Muscle of leg (tissue), 11 donors: Measurements from ENCODE around the gene CLASP2. TPM values are rescaled to one million over a fixed set of nuclear protein-coding genes. Genes with fewer than 3 reads are reported as not detected.
"Not testable (repeated sequence)": the region's sequence is repeated elsewhere in the genome, so short reads cannot be mapped to it uniquely, and the experiment has no call there.

Experiments used
- DNase-seq: peaks from one replicate; pipeline ENCODE4 v3.0.0; 2013
- H3K27ac ChIP-seq: one replicate; pipeline ENCODE4 v1.5.1; 2013; ENCODE audit warnings: mild to moderate bottlenecking, low read length, control low read depth
- H3K27me3 ChIP-seq: one replicate; pipeline ENCODE4 v1.6.1; 2013; ENCODE audit warnings: low read length; ENCODE audit not compliant: control insufficient read depth, insufficient read depth
- H3K36me3 ChIP-seq: one replicate; pipeline ENCODE4 v1.6.1; 2013; ENCODE audit warnings: low read length; ENCODE audit not compliant: control insufficient read depth, insufficient read depth
- H3K4me1 ChIP-seq: one replicate; pipeline ENCODE4 v1.6.1; 2013; ENCODE audit warnings: low read length; ENCODE audit not compliant: control insufficient read depth, insufficient read depth
- H3K4me3 ChIP-seq: one replicate; pipeline ENCODE4 v1.5.1; 2013; ENCODE audit warnings: low read length, control low read depth
- H3K9me3 ChIP-seq: replicated peaks from 2 replicates; pipeline ENCODE4 v1.6.1; 2013; ENCODE audit warnings: low read depth, low read length; ENCODE audit not compliant: control insufficient read depth
- WGBS: methylation state at CpG from one replicate; pipeline ENCODE4 v1.1.5; 2013; ENCODE audit warnings: missing lambda C conversion rate; ENCODE audit not compliant: insufficient coverage; 5-methylcytosine and 5-hydroxymethylcytosine counted together
- polyA plus RNA-seq, 8 donors: library from polyadenylated mRNA; unstranded; fragments of 120-200 nt; gene quantifications; one replicate each; pipeline versions ENCODE4 v1.2.1 to v1.2.3, GENCODE V29; 2013; ENCODE audit warnings: inconsistent platforms in 1 of 8, low replicate concordance in 1 of 8; ENCODE audit not compliant: insufficient read length in 8 of 8, insufficient read depth in 1 of 8
- total RNA-seq: library from RNA; stranded (reverse); fragments of 120-200 nt; gene quantifications from one replicate; pipeline ENCODE4 v1.2.4, GENCODE V29; 2013

Gene CLASP2
- total and polyA plus RNA-seq, 9 donors: 33.5 to 68.7 (median 40.0) TPM

DNA sequence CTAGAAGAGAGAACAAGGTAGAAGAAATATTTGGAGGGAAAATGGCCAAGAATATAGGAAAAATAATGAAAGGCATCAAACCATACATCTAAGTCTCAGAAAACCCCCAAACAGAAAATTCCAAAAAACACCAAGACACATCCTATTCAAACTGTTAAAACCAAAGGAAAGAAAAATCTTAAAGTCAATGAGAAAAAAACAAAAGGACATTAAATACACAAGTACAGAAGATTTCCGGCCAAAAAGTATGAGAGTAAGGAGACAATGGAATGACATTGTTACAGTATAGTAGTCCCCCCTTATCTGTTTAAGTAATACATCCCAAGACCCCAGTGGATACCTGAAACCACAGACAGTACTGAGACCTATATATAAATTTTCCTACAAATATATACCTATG lies 18.8 kb downstream of the CLASP2 start:
- Histone ChIP-seq H3K36me3 (no peaks in the 10 kb centered on the region), H3K4me1 (no peaks in the 10 kb centered on the region), H3K9me3 (peaks cover 12% of the 10 kb centered on the region), H3K27ac (no peak overlapping the region), H3K4me3 (no peak overlapping the region), H3K27me3 (no peaks in the 10 kb centered on the region)
- WGBS: no CpG with 5 or more reads among the region's 1 CpG
- DNase-seq: no peak

GRCh38 chr3:33694944-33695343 lies 23.1 kb downstream of the CLASP2 start:
- no peak overlapping the region for H3K27ac ChIP-seq
- H3K36me3 ChIP-seq: no peaks in the 10 kb centered on the region
- H3K4me1 ChIP-seq: no peaks in the 10 kb centered on the region
- H3K27me3 ChIP-seq: no peaks in the 10 kb centered on the region
- no peak overlapping the region for H3K4me3 ChIP-seq
- no peak for DNase-seq
- no peaks in the 10 kb centered on the region for H3K9me3 ChIP-seq

- Histone ChIP-seq H3K4me3 (no peak overlapping the region), H3K4me1 (no peaks in the 10 kb centered on the region), H3K9me3 (no peaks in the 10 kb centered on the region), H3K27me3 (no peaks in the 10 kb centered on the region), H3K27ac (no peak overlapping the region), H3K36me3 (no peaks in the 10 kb centered on the region)
- no peak for DNase-seq
- WGBS: 100% methylated on average over 1 of the region's 2 CpGs
Observed at GRCh38 chr3:33690341-33690740, 27.7 kb downstream of the CLASP2 start.

GRCh38 chr3:33687406-33688010 lies 30.5 kb downstream of the CLASP2 start:
- WGBS: no CpG with 5 or more reads among the region's 1 CpG
- H3K4me3 ChIP-seq: no peak overlapping the region
- no peaks in the 10 kb centered on the region for H3K27me3 ChIP-seq
- no peaks in the 10 kb centered on the region for H3K9me3 ChIP-seq
- H3K27ac ChIP-seq: no peak overlapping the region
- H3K4me1 ChIP-seq: no peaks in the 10 kb centered on the region
- DNase-seq: no peak
- peaks cover 4% of the 10 kb centered on the region for H3K36me3 ChIP-seq

- H3K4me1 ChIP-seq: no peaks in the 10 kb centered on the region
- no peaks in the 10 kb centered on the region for H3K27me3 ChIP-seq
- no peaks in the 10 kb centered on the region for H3K9me3 ChIP-seq
- DNase-seq: no peak
- H3K36me3 ChIP-seq: peaks cover 6% of the 10 kb centered on the region
- H3K4me3 ChIP-seq: no peak overlapping the region
- no peak overlapping the region for H3K27ac ChIP-seq
Observed at GRCh38 chr3:33682770-33683169, 35.3 kb downstream of the CLASP2 start.

- H3K4me1 ChIP-seq: no peaks in the 10 kb centered on the region
- H3K27me3 ChIP-seq: no peaks in the 10 kb centered on the region
- H3K4me3 ChIP-seq: no peak overlapping the region
- no peak for DNase-seq
- 0% methylated on average over 1 of the region's 1 CpG for WGBS
- H3K36me3 ChIP-seq: peaks cover 6% of the 10 kb centered on the region
- no peaks in the 10 kb centered on the region for H3K9me3 ChIP-seq
- no peak overlapping the region for H3K27ac ChIP-seq
Observed at GRCh38 chr3:33681667-33682066, 36.4 kb downstream of the CLASP2 start.

DNA sequence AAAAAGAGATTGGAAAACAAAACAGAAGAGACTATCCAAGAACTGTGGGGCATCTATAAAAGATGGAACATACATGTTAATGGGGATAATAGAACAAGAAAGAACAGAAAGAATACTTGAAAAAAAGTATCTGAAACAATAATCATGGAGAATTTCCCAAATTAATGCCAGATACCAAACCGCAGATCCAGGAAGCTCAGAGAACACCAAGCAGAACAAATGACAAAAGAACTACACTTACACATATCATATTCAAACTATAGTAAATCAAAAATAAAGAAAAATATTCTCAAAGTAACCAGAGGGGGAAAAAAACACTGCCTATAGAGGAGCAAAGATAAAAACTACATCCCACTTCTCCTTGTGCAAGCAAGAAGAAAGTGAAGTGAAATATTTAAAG lies 40.0 kb downstream of the CLASP2 start:
- no peaks in the 10 kb centered on the region for H3K4me1 ChIP-seq
- no peak overlapping the region for H3K4me3 ChIP-seq
- DNase-seq: no peak
- H3K9me3 ChIP-seq: no peaks in the 10 kb centered on the region
- no peak overlapping the region for H3K27ac ChIP-seq
- no peaks in the 10 kb centered on the region for H3K27me3 ChIP-seq
- WGBS: no CpG with 5 or more reads among the region's 1 CpG
- peaks cover 2% of the 10 kb centered on the region for H3K36me3 ChIP-seq

GRCh38 chr3:33673436-33673835 lies 44.6 kb downstream of the CLASP2 start:
- H3K4me1 ChIP-seq, H3K4me3 ChIP-seq, H3K36me3 ChIP-seq, DNase-seq, H3K27ac ChIP-seq, H3K9me3 ChIP-seq, H3K27me3 ChIP-seq: not testable (repeated sequence)
- WGBS: no CpG with 5 or more reads among the region's 3 CpGs

- Histone ChIP-seq H3K27me3 (no peaks in the 10 kb centered on the region), H3K9me3 (no peaks in the 10 kb centered on the region), H3K4me3 (no peak overlapping the region), H3K4me1 (no peaks in the 10 kb centered on the region), H3K27ac (no peak overlapping the region), H3K36me3 (no peaks in the 10 kb centered on the region)
- 100% methylated on average over 1 of the region's 5 CpGs for whole genome bisulfite sequencing
- no peak for DNase-seq
Observed at GRCh38 chr3:33668618-33669017, 49.4 kb downstream of the CLASP2 start.

- no peaks in the 10 kb centered on the region for H3K9me3 ChIP-seq
- 80% methylated on average over 2 of the region's 2 CpGs for WGBS
- H3K36me3 ChIP-seq: no peaks in the 10 kb centered on the region
- H3K27ac ChIP-seq: no peak overlapping the region
- no peaks in the 10 kb centered on the region for H3K27me3 ChIP-seq
- DNase-seq: no peak
- no peak overlapping the region for H3K4me3 ChIP-seq
- no peaks in the 10 kb centered on the region for H3K4me1 ChIP-seq
Observed at GRCh38 chr3:33665294-33665693, 52.8 kb downstream of the CLASP2 start.

GRCh38 chr3:33664195-33664594 lies 53.9 kb downstream of the CLASP2 start:
- Histone ChIP-seq H3K27me3 (no peaks in the 10 kb centered on the region), H3K36me3 (no peaks in the 10 kb centered on the region), H3K27ac (no peak overlapping the region), H3K4me3 (no peak overlapping the region), H3K4me1 (peaks cover 5% of the 10 kb centered on the region), H3K9me3 (no peaks in the 10 kb centered on the region)
- no CpG with 5 or more reads among the region's 1 CpG for WGBS
- peak; percentile 27 for DNase-seq
